ENCODE data around the gene ZNF747. TPM values are rescaled to one million over a fixed set of nuclear protein-coding genes. Genes with fewer than 3 reads are reported as not detected.

Gene ZNF747
- total RNA-seq, 5 donors from 2014 or later (not counting 1 experiment from before 2014, with no cell fraction given) = 6.8 to 17.4 (median 14.2) TPM

GRCh38 chr16:30558789-30559377, 24.2 kb upstream of the ZNF747 start:
- ATAC-seq (replicated peaks in 1 of 4) = no peak
- Mint-ChIP-seq H3K36me3 (peaks cover 11% of the 10 kb centered on the region), H3K4me1 (peaks cover 30 to 44% (median 41%) of the 10 kb centered on the region in 3 donors), H3K9me3 (no peaks in the 10 kb centered on the region), H3K4me3 (peak overlapping the region; percentile 84 to 89 (median 88)), H3K27ac (peak overlapping the region; percentile 88 to 93), H3K27me3 (no peaks in the 10 kb centered on the region)
- Histone ChIP-seq H3K4me1 (ENCODE audit: control insufficient read depth in 1 of 2, extremely low read depth in 1 of 2, insufficient read depth in 2 of 2, low read length in 2 of 2) (peaks cover 2 to 60% of the 10 kb centered on the region in 2 experiments), H3K27ac (ENCODE audit: low read length) (peak overlapping the region; percentile 87), H3K9me3 (no peaks in the 10 kb centered on the region), H3K36me3 (ENCODE audit: control insufficient read depth in 2 of 2, extremely low read depth in 1 of 2, insufficient read depth in 1 of 2, low read length in 1 of 2) (peaks cover 3 to 24% of the 10 kb centered on the region in 2 donors), H3K27me3 (replicated peaks in 1 of 2; ENCODE audit: control insufficient read depth in 2 of 2, extremely low read depth in 1 of 2, insufficient read depth in 2 of 2, low read length in 1 of 2) (peaks cover 0 to 6% of the 10 kb centered on the region in 2 experiments), H3K4me3 (ENCODE audit: control insufficient read depth in 1 of 2, extremely low read depth in 1 of 2, low read length in 1 of 2) (peak overlapping the region; percentile 21 to 73)
- 95% methylated on average over 11 of the region's 21 CpGs for WGBS (ENCODE audit: insufficient coverage)
- no peak for DNase-seq
- ChIA-PET CTCF (interaction anchor here in 1 of 2 donors (0.9 to 2.9 kb wide), 5 partner anchors 13 to 129 kb away, joined by 3 to 46 read pairs (median 6); partner anchors contain the start of genes DCTPP1, ZNF688 and ZNF747), POLR2A (interaction anchor here (0.6 to 1.1 kb wide), 7 partner anchors 8 to 141 kb away, joined by 3 to 5 read pairs (median 4); partner anchors contain the start of genes ZNF688 (in 1 of the 2) and ZNF747 (in 1 of the 2))

GRCh38 chr16:30557957-30558788, 23.5 kb upstream of the ZNF747 start, which contains the start of gene ZNF764:
Gene ZNF764 (minus strand): TSS chr16:30558374. CDS start chr16:30558182, 192 bp downstream.
- DNase-seq = peak; percentile 88 to 97 (median 92)
- peak within 1 kb of the TSS; percentile 84 to 89 (median 88) for H3K4me3 Mint-ChIP-seq
- H3K36me3 ChIP-seq (ENCODE audit: control insufficient read depth in 2 of 2, extremely low read depth in 1 of 2, insufficient read depth in 1 of 2, low read length in 1 of 2) = peaks cover 3 to 29% of the 10 kb centered on the region in 2 donors
- ATAC-seq (replicated peaks in 1 of 4) = peak; percentile 90 to 94 (median 92)
- H3K27ac ChIP-seq (ENCODE audit: low read length) = peak within 1 kb of the TSS; percentile 87
- H3K27ac Mint-ChIP-seq = peak within 1 kb of the TSS; percentile 93
- H3K9me3 Mint-ChIP-seq = no peaks in the 10 kb centered on the region
- peaks cover 37 to 51% (median 48%) of the 10 kb centered on the region in 3 donors for H3K4me1 Mint-ChIP-seq
- H3K27me3 ChIP-seq (replicated peaks in 1 of 2; ENCODE audit: control insufficient read depth in 2 of 2, extremely low read depth in 1 of 2, insufficient read depth in 2 of 2, low read length in 1 of 2) = peaks cover 0 to 6% of the 10 kb centered on the region in 2 experiments
- CTCF ChIA-PET = interaction anchor here (0.9 to 2.9 kb wide), 7 partner anchors 14 to 128 kb away, joined by 3 to 46 read pairs (median 6); partner anchors contain the start of genes DCTPP1 (in 1 of the 2), PRR14 (in 1 of the 2), ZNF688 (in 1 of the 2) and ZNF747 (in 1 of the 2)
- peaks cover 16% of the 10 kb centered on the region for H3K36me3 Mint-ChIP-seq
- WGBS (ENCODE audit: insufficient coverage) = under 1% methylated on average over 70 of the region's 74 CpGs
- no peaks in the 10 kb centered on the region for H3K27me3 Mint-ChIP-seq
- peak within 1 kb of the TSS; percentile 52 to 73 for H3K4me3 ChIP-seq (ENCODE audit: control insufficient read depth in 1 of 2, extremely low read depth in 1 of 2, low read length in 1 of 2)
- peaks cover 5 to 67% of the 10 kb centered on the region in 2 experiments for H3K4me1 ChIP-seq (ENCODE audit: control insufficient read depth in 1 of 2, extremely low read depth in 1 of 2, insufficient read depth in 2 of 2, low read length in 2 of 2)
- POLR2A ChIA-PET = interaction anchor here (0.5 to 1.1 kb wide), 9 partner anchors 9 to 487 kb away, joined by 3 to 5 read pairs (median 4); partner anchors contain the start of genes ZNF688 (in 1 of the 2) and ZNF747 (in 1 of the 2)
- no peaks in the 10 kb centered on the region for H3K9me3 ChIP-seq

GRCh38 chr16:30557707-30557956, 23.0 kb upstream of the ZNF747 start:
- H3K9me3 ChIP-seq = no peaks in the 10 kb centered on the region
- H3K27ac ChIP-seq (ENCODE audit: low read length) = peak overlapping the region; percentile 87
- ChIA-PET POLR2A (interaction anchor here (0.5 to 1.1 kb wide), 4 partner anchors 15 to 486 kb away, joined by 3 to 4 read pairs (median 4); no protein-coding TSS in a partner anchor), CTCF (interaction anchor here (1.2 to 2.9 kb wide), 3 partner anchors 22 to 93 kb away, joined by 3 to 46 read pairs (median 7); partner anchors contain the start of genes PRR14 (in 1 of the 2) and ZNF747 (in 1 of the 2))
- DNase-seq (peak in 3 of 35 experiments; percentile 24 to 38 (median 27)), ATAC-seq (replicated peaks in 1 of 4) (no peak)
- H3K27ac Mint-ChIP-seq = peak overlapping the region; percentile 93
- H3K4me3 Mint-ChIP-seq = peak overlapping the region; percentile 84 to 89 (median 88)
- H3K36me3 ChIP-seq (ENCODE audit: control insufficient read depth in 2 of 2, extremely low read depth in 1 of 2, insufficient read depth in 1 of 2, low read length in 1 of 2) = peaks cover 3 to 29% of the 10 kb centered on the region in 2 donors
- H3K9me3 Mint-ChIP-seq = no peaks in the 10 kb centered on the region
- peaks cover 8 to 72% of the 10 kb centered on the region in 2 experiments for H3K4me1 ChIP-seq (ENCODE audit: control insufficient read depth in 1 of 2, extremely low read depth in 1 of 2, insufficient read depth in 2 of 2, low read length in 2 of 2)
- H3K4me1 Mint-ChIP-seq = peaks cover 42 to 56% (median 53%) of the 10 kb centered on the region in 3 donors
- peaks cover 0 to 6% of the 10 kb centered on the region in 2 experiments for H3K27me3 ChIP-seq (replicated peaks in 1 of 2; ENCODE audit: control insufficient read depth in 2 of 2, extremely low read depth in 1 of 2, insufficient read depth in 2 of 2, low read length in 1 of 2)
- peaks cover 16% of the 10 kb centered on the region for H3K36me3 Mint-ChIP-seq
- no peaks in the 10 kb centered on the region for H3K27me3 Mint-ChIP-seq
- peak overlapping the region; percentile 52 to 73 for H3K4me3 ChIP-seq (ENCODE audit: control insufficient read depth in 1 of 2, extremely low read depth in 1 of 2, low read length in 1 of 2)
- 1% methylated on average over 17 of the region's 17 CpGs for WGBS (ENCODE audit: insufficient coverage)

GRCh38 chr16:30556125-30556473, 21.4 kb upstream of the ZNF747 start:
- Histone ChIP-seq H3K9me3 (no peaks in the 10 kb centered on the region), H3K4me3 (ENCODE audit: control insufficient read depth in 1 of 2, extremely low read depth in 1 of 2, low read length in 1 of 2) (no peak overlapping the region), H3K27ac (ENCODE audit: low read length) (no peak overlapping the region), H3K36me3 (ENCODE audit: control insufficient read depth in 2 of 2, extremely low read depth in 1 of 2, insufficient read depth in 1 of 2, low read length in 1 of 2) (peaks cover 3 to 29% of the 10 kb centered on the region in 2 donors), H3K4me1 (ENCODE audit: control insufficient read depth in 1 of 2, extremely low read depth in 1 of 2, insufficient read depth in 2 of 2, low read length in 2 of 2) (peaks cover 19 to 77% of the 10 kb centered on the region in 2 experiments), H3K27me3 (replicated peaks in 1 of 2; ENCODE audit: control insufficient read depth in 2 of 2, extremely low read depth in 1 of 2, insufficient read depth in 2 of 2, low read length in 1 of 2) (peaks cover 0 to 1% of the 10 kb centered on the region in 2 experiments)
- DNase-seq (no peak), ATAC-seq (replicated peaks in 1 of 4) (no peak)
- H3K27me3 Mint-ChIP-seq = no peaks in the 10 kb centered on the region
- H3K36me3 Mint-ChIP-seq = peaks cover 16% of the 10 kb centered on the region
- H3K27ac Mint-ChIP-seq = peak overlapping the region; percentile 49 to 93
- no peaks in the 10 kb centered on the region for H3K9me3 Mint-ChIP-seq
- H3K4me3 Mint-ChIP-seq = peak overlapping the region; percentile 18 to 89 (median 88)
- H3K4me1 Mint-ChIP-seq = peaks cover 50 to 67% (median 61%) of the 10 kb centered on the region in 3 donors
- POLR2A ChIA-PET = no interaction called here
- CTCF ChIA-PET = interaction anchor here in 1 of 2 donors (1.3 kb wide), 1 partner anchor 16 kb away, joined by 4 read pairs; the partner anchor contains the start of gene ZNF688
- 94% methylated on average over 10 of the region's 10 CpGs for WGBS (ENCODE audit: insufficient coverage)

- Mint-ChIP-seq H3K27ac (peak overlapping the region; percentile 49 to 93), H3K9me3 (no peaks in the 10 kb centered on the region), H3K4me1 (peaks cover 51 to 68% (median 59%) of the 10 kb centered on the region in 3 donors), H3K36me3 (peaks cover 16% of the 10 kb centered on the region), H3K27me3 (no peaks in the 10 kb centered on the region), H3K4me3 (peak overlapping the region; percentile 18 to 89 (median 88))
- Histone ChIP-seq H3K36me3 (ENCODE audit: control insufficient read depth in 2 of 2, extremely low read depth in 1 of 2, insufficient read depth in 1 of 2, low read length in 1 of 2) (peaks cover 3 to 29% of the 10 kb centered on the region in 2 donors), H3K27me3 (replicated peaks in 1 of 2; ENCODE audit: control insufficient read depth in 2 of 2, extremely low read depth in 1 of 2, insufficient read depth in 2 of 2, low read length in 1 of 2) (no peaks in the 10 kb centered on the region), H3K4me1 (ENCODE audit: control insufficient read depth in 1 of 2, extremely low read depth in 1 of 2, insufficient read depth in 2 of 2, low read length in 2 of 2) (peaks cover 21 to 77% of the 10 kb centered on the region in 2 experiments), H3K27ac (ENCODE audit: low read length) (no peak overlapping the region), H3K4me3 (ENCODE audit: control insufficient read depth in 1 of 2, extremely low read depth in 1 of 2, low read length in 1 of 2) (no peak overlapping the region), H3K9me3 (no peaks in the 10 kb centered on the region)
- WGBS (ENCODE audit: insufficient coverage) = 96% methylated on average over 60 of the region's 69 CpGs
- DNase-seq = no peak
- ChIA-PET CTCF (interaction anchor here in 1 of 2 donors (0.6 kb wide), 1 partner anchor 31 kb away, joined by 3 read pairs; no protein-coding TSS in a partner anchor), POLR2A (no interaction called here)
- no peak for ATAC-seq (replicated peaks in 1 of 4)
These were observed 20.9 kb upstream of the ZNF747 start for GRCh38 chr16:30555315-30556124.
